Renal cortex interstitium (tissue), 15 donors: Measurements from ENCODE around the gene C5orf34. TPM values are rescaled to one million over a fixed set of nuclear protein-coding genes. Genes with fewer than 3 reads are reported as not detected.
"Not testable (repeated sequence)": the region's sequence is repeated elsewhere in the genome, so short reads cannot be mapped to it uniquely, and the experiment has no call there.

Experiments used
- DNase-seq, 11 donors: peaks; one replicate each; pipeline ENCODE4 v3.0.0-alpha.2; 2013; ENCODE audit warnings: low read depth in 9 of 11, low spot score in 4 of 11; ENCODE audit errors: extremely low read depth in 1 of 11
- long read RNA-seq, 16 experiments: transcript quantifications; one replicate each; lab custom pipeline, GENCODE V29; 2026
- polyA plus RNA-seq, 3 donors: library from polyadenylated mRNA; unstranded; fragments of 120-200 nt; gene quantifications; one replicate each; pipeline ENCODE4 v1.2.1, GENCODE V29; 2013; ENCODE audit not compliant: insufficient read length in 3 of 3

C5orf34 gene
- 1 to 10 TPM; 4.9 to 5.9 (median 5.4) TPM for polyA plus RNA-seq
- long read RNA-seq, donor 1, result 0 reads
- long read RNA-seq, donor 2, partial matches to known transcripts, result 0 of 2 reads
- long read RNA-seq, donor 2, other reads (novel, unspliced or antisense), result 0 of 2 reads
- long read RNA-seq, donor 3, result 0 reads
- long read RNA-seq, donor 4, partial matches to known transcripts, result 0 of 2 reads
- long read RNA-seq, donor 4, other reads (novel, unspliced or antisense), result 0 of 2 reads
- long read RNA-seq, donor 5, result 0 reads
- long read RNA-seq, donor 6, result 0 reads
- long read RNA-seq, donor 7, result 0 reads
- long read RNA-seq, donor 8, result 0 reads
- long read RNA-seq, donor 9, result 0 reads
- long read RNA-seq, donor 10, partial matches to known transcripts, result 0 of 3 reads
- long read RNA-seq, donor 10, other reads (novel, unspliced or antisense), result 0 of 3 reads
- long read RNA-seq, donor 11, result 0 reads
- long read RNA-seq, donor 12, result 0 reads
- long read RNA-seq, donor 13, result 0 reads
- long read RNA-seq, donor 14, partial matches to known transcripts, result 0 of 1 reads
- long read RNA-seq, donor 14, other reads (novel, unspliced or antisense), result 0 of 1 reads
- long read RNA-seq, donor 15, result 0 reads
- long read RNA-seq, donor 16, partial matches to known transcripts, result 0 of 1 reads
- long read RNA-seq, donor 16, other reads (novel, unspliced or antisense), result 0 of 1 reads

GRCh38 chr5:43514816-43515677 is at the start of gene C5orf34:
Gene C5orf34, minus strand, starts transcription at chr5:43515148. Its CDS starts 5,809 bp downstream, at chr5:43509339.
- peak; percentile 89 to 96 (median 93) for DNase-seq

- no peak for DNase-seq
These were observed 49.4 kb upstream of the C5orf34 start for GRCh38 chr5:43564289-43564850.

- peak in 5 of 11 donors; percentile 1 to 13 (median 6) for DNase-seq
These were observed 48.4 kb upstream of the C5orf34 start for GRCh38 chr5:43563321-43563720.

GRCh38 chr5:43561356-43561755 is 46.4 kb upstream of the C5orf34 start:
- DNase-seq, result no peak

GRCh38 chr5:43560128-43560527 is 45.2 kb upstream of the C5orf34 start:
- DNase-seq, result no peak

- peak; percentile 53 to 82 (median 70) for DNase-seq
These were observed 42.1 kb upstream of the C5orf34 start, which contains the start of gene PAIP1 for GRCh38 chr5:43556857-43557542. Gene PAIP1, minus strand, starts transcription at chr5:43557077. Its CDS starts 231 bp downstream, at chr5:43556846.

- not testable (repeated sequence) for DNase-seq
These were observed 41.6 kb upstream of the C5orf34 start for GRCh38 chr5:43556607-43556856.

- DNase-seq, result peak in 10 of 11 donors; percentile 26 to 65 (median 46)
These were observed 41.1 kb upstream of the C5orf34 start for GRCh38 chr5:43555895-43556606.

- DNase-seq, result no peak
These were observed 39.5 kb upstream of the C5orf34 start for GRCh38 chr5:43554497-43554896.

GRCh38 chr5:43553381-43553780 is 38.4 kb upstream of the C5orf34 start:
- DNase-seq, result no peak

GRCh38 chr5:43551731-43552130 is 36.8 kb upstream of the C5orf34 start:
- DNase-seq, result no peak

- not testable (repeated sequence) for DNase-seq
These were observed 34.3 kb upstream of the C5orf34 start for GRCh38 chr5:43549272-43549671.

GRCh38 chr5:43548358-43548757 is 33.4 kb upstream of the C5orf34 start:
- no peak for DNase-seq

- DNase-seq, result no peak
These were observed 32.6 kb upstream of the C5orf34 start for GRCh38 chr5:43547532-43547931.

- DNase-seq, result no peak
These were observed 28.5 kb upstream of the C5orf34 start for GRCh38 chr5:43543434-43543833.

GRCh38 chr5:43540746-43541145 is 25.8 kb upstream of the C5orf34 start:
- DNase-seq, result no peak

GRCh38 chr5:43536972-43537371 is 22.0 kb upstream of the C5orf34 start:
- DNase-seq, result no peak

- DNase-seq, result no peak
These were observed 18.7 kb upstream of the C5orf34 start for GRCh38 chr5:43533646-43534045.
